CD4-positive, alpha-beta memory T cell (primary cell): ENCODE data around the gene SRD5A1. TPM values are rescaled to one million over a fixed set of nuclear protein-coding genes. Genes with fewer than 3 reads are reported as not detected.

ENCODE experiments used
- CTCF ChIA-PET: fragments of 350-600 bp; sonication (Branson Sonifier 250); formaldehyde crosslinking; loops from one replicate; lab custom pipeline; 2021; ENCODE audit warnings: inconsistent platforms; ENCODE audit not compliant: partially characterized antibody; lab: Charles Lee
- POLR2A ChIA-PET: fragments of 350-600 bp; sonication (Branson Sonifier 250); formaldehyde crosslinking; loops from one replicate; lab custom pipeline; 2021; ENCODE audit not compliant: partially characterized antibody; lab: Charles Lee
- DNase-seq, 5 donors: peaks; one replicate each; pipeline versions ENCODE4 v3.0.0 to v3.0.0-alpha.2; 2020 to 2022; ENCODE audit warnings: mixed read lengths in 1 of 5
- H3K27ac ChIP-seq: one replicate; pipeline ENCODE4 v1.7.0; 2013; ENCODE audit warnings: low read depth, low read length
- H3K27me3 ChIP-seq: 2 replicates; pipeline ENCODE4 v1.7.0; 2013; ENCODE audit warnings: mild to moderate bottlenecking, low read length, moderate library complexity; ENCODE audit not compliant: insufficient read depth
- H3K36me3 ChIP-seq: 2 replicates; pipeline ENCODE4 v1.7.0; 2013; ENCODE audit warnings: mild to moderate bottlenecking, low read length, moderate library complexity; ENCODE audit not compliant: insufficient read depth
- H3K4me1 ChIP-seq: 2 replicates; pipeline ENCODE4 v1.7.0; 2013; ENCODE audit warnings: mild to moderate bottlenecking, low read length, moderate library complexity; ENCODE audit not compliant: insufficient read depth
- H3K4me3 ChIP-seq, 2 donors: one replicate each; pipeline ENCODE4 v1.7.0; 2013; ENCODE audit warnings: low read length in 2 of 2, mild to moderate bottlenecking in 1 of 2
- H3K9me3 ChIP-seq, 2 donors: one replicate each; pipeline ENCODE4 v1.7.0; 2013; ENCODE audit warnings: low read length in 2 of 2, control low read depth in 1 of 2; ENCODE audit not compliant: control insufficient read depth in 1 of 2
- H3K27ac Mint-ChIP-seq, 7 donors: one replicate each; pipeline ENCODE4 v1.8.0; 2020 to 2021; ENCODE audit warnings: mixed read lengths in 7 of 7, mild to moderate bottlenecking in 6 of 7, inconsistent platforms in 3 of 7, moderate library complexity in 3 of 7
- H3K27me3 Mint-ChIP-seq, 2 donors: one replicate each; pipeline ENCODE4 v1.8.0; 2020 to 2021; ENCODE audit warnings: mixed read lengths in 2 of 2
- H3K36me3 Mint-ChIP-seq, 2 donors: one replicate each; pipeline ENCODE4 v1.8.0; 2020 to 2021; ENCODE audit warnings: mixed read lengths in 2 of 2, inconsistent platforms in 1 of 2, mild to moderate bottlenecking in 1 of 2
- H3K4me1 Mint-ChIP-seq, 4 donors: one replicate each; pipeline ENCODE4 v1.8.0; 2020 to 2021; ENCODE audit warnings: mixed read lengths in 4 of 4, mild to moderate bottlenecking in 1 of 4
- H3K4me3 Mint-ChIP-seq, 8 donors: one replicate each; pipeline ENCODE4 v1.8.0; 2020 to 2021; ENCODE audit warnings: mixed read lengths in 8 of 8, mild to moderate bottlenecking in 7 of 8, moderate library complexity in 6 of 8, inconsistent platforms in 3 of 8
- H3K9me3 Mint-ChIP-seq, 8 donors: one replicate each; pipeline ENCODE4 v1.8.0; 2020 to 2021; ENCODE audit warnings: mixed read lengths in 8 of 8, mild to moderate bottlenecking in 5 of 8, inconsistent platforms in 3 of 8, moderate library complexity in 1 of 8
- intact Hi-C: fragments of 100-400 bp; cut with micrococcal nuclease; formaldehyde crosslinking; loops from one replicate; pipeline ENCODE4 v1.15.1; 2023
- polyA plus RNA-seq, 2 donors: library from polyadenylated mRNA; unstranded; fragments of 300-500 nt; fragmentation: Illumina TruSeq; gene quantifications; one replicate each; pipeline ENCODE4 v1.2.3, GENCODE V29; 2021
- total RNA-seq, 2 experiments: library from RNA; stranded (reverse); gene quantifications; one replicate each; pipeline ENCODE4 v1.2.3, GENCODE V29; 2021

Gene SRD5A1
- total and polyA plus RNA-seq, 4 experiments from 2014 or later: 5.4 to 11.2 (median 8.5) TPM

GRCh38 chr5:6604341-6604740 lies 28.9 kb upstream of the SRD5A1 start:
- Mint-ChIP-seq H3K9me3 (peaks cover 0 to 2% (median 0%) of the 10 kb centered on the region in 8 donors), H3K27ac (no peak overlapping the region), H3K36me3 (peaks cover 77 to 90% of the 10 kb centered on the region in 2 donors), H3K4me1 (no peaks in the 10 kb centered on the region), H3K27me3 (no peaks in the 10 kb centered on the region), H3K4me3 (no peak overlapping the region)
- H3K4me3 ChIP-seq: no peak overlapping the region
- ChIA-PET POLR2A (no interaction called here), CTCF (no interaction called here)
- H3K9me3 ChIP-seq: no peaks in the 10 kb centered on the region
- H3K36me3 ChIP-seq: peaks cover 64% of the 10 kb centered on the region
- H3K27me3 ChIP-seq: no peaks in the 10 kb centered on the region
- DNase-seq: no peak
- no peaks in the 10 kb centered on the region for H3K4me1 ChIP-seq
- intact Hi-C loops: no loop called here
- no peak overlapping the region for H3K27ac ChIP-seq

DNA sequence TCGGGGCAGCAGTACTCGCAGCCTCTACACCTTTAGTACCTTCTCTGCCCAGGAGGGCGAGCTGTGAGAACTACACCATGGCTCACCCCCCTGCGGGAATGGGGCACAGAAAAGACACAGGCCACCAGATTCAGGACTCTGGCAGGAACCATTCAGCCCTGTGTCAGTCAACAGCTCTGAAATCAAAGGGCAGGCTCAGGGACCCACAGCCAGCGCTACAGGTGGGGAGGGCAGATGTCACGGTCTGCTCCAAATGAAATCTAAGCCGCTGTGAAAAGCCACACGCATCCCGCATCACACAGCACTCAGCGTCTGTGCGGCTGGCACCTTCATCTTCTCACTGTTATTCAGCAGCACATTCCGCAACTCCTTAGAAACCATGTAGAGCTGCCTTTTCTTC lies 28.3 kb upstream of the SRD5A1 start:
- H3K27ac ChIP-seq: no peak overlapping the region
- Mint-ChIP-seq H3K27ac (no peak overlapping the region), H3K36me3 (peaks cover 77 to 91% of the 10 kb centered on the region in 2 donors), H3K27me3 (no peaks in the 10 kb centered on the region), H3K4me3 (no peak overlapping the region), H3K9me3 (peaks cover 0 to 2% (median 0%) of the 10 kb centered on the region in 8 donors), H3K4me1 (no peaks in the 10 kb centered on the region)
- peaks cover 70% of the 10 kb centered on the region for H3K36me3 ChIP-seq
- H3K4me1 ChIP-seq: no peaks in the 10 kb centered on the region
- intact Hi-C loops: no loop called here
- no peak overlapping the region for H3K4me3 ChIP-seq
- no peak for DNase-seq
- no peaks in the 10 kb centered on the region for H3K27me3 ChIP-seq
- no peaks in the 10 kb centered on the region for H3K9me3 ChIP-seq
- ChIA-PET POLR2A (no interaction called here), CTCF (no interaction called here)

DNA sequence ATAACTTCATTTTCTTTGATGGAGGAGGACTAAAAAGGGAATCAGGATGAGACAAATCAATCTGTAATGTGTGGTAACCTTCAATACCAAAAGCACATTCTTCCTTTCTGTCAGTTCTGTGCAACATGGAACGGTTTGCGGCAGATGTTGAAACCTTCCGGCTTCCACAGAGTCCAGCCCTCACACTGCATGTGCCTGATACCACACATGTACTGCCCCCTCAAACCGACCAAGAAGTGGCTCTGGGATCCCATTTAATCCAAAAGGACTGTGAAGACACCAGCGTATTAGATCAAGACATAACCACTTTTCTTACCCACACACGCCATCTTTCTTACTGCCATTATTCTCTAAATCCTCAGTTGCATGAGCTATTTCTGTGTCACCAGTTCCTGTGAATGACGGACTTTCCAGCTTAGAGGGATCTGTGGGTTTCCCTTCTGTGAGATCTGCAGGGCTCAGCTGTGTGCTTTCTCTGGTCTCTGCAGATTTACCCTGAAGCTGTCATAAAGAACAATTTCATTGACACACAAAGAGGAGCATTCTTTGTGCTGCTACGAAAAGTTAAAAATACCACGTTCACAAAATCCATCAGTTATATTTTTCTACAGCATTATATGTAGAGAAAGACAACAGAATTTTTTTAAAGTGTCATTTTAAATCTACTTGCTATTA lies 26.2 kb upstream of the SRD5A1 start:
- Histone ChIP-seq H3K36me3 (peaks cover 80% of the 10 kb centered on the region), H3K27ac (no peak overlapping the region), H3K9me3 (no peaks in the 10 kb centered on the region), H3K27me3 (no peaks in the 10 kb centered on the region), H3K4me3 (no peak overlapping the region), H3K4me1 (no peaks in the 10 kb centered on the region)
- ChIA-PET CTCF (no interaction called here), POLR2A (no interaction called here)
- Mint-ChIP-seq H3K4me1 (no peaks in the 10 kb centered on the region), H3K36me3 (peaks cover 68 to 85% of the 10 kb centered on the region in 2 donors), H3K27ac (no peak overlapping the region), H3K27me3 (no peaks in the 10 kb centered on the region), H3K9me3 (peaks cover 0 to 2% (median 0%) of the 10 kb centered on the region in 8 donors), H3K4me3 (no peak overlapping the region)
- intact Hi-C loops: no loop called here
- no peak for DNase-seq

GRCh38 chr5:6607559-6607936 lies 25.7 kb upstream of the SRD5A1 start:
- H3K27ac Mint-ChIP-seq: peak overlapping the region in 1 of 7 donors; percentile 6
- no peaks in the 10 kb centered on the region for H3K27me3 Mint-ChIP-seq
- CTCF ChIA-PET: no interaction called here
- H3K4me3 Mint-ChIP-seq: no peak overlapping the region
- Histone ChIP-seq H3K36me3 (peaks cover 80% of the 10 kb centered on the region), H3K27ac (no peak overlapping the region), H3K27me3 (no peaks in the 10 kb centered on the region), H3K4me1 (no peaks in the 10 kb centered on the region), H3K9me3 (no peaks in the 10 kb centered on the region), H3K4me3 (no peak overlapping the region)
- no peaks in the 10 kb centered on the region for H3K4me1 Mint-ChIP-seq
- DNase-seq: no peak
- H3K9me3 Mint-ChIP-seq: peaks cover 0 to 2% (median 0%) of the 10 kb centered on the region in 8 donors
- POLR2A ChIA-PET: no interaction called here
- H3K36me3 Mint-ChIP-seq: peaks cover 68 to 85% of the 10 kb centered on the region in 2 donors
- intact Hi-C loops: no loop called here

- no peak overlapping the region for H3K27ac Mint-ChIP-seq
- H3K9me3 ChIP-seq: no peaks in the 10 kb centered on the region
- peaks cover 77% of the 10 kb centered on the region for H3K36me3 ChIP-seq
- no peaks in the 10 kb centered on the region for H3K27me3 ChIP-seq
- no peak overlapping the region for H3K4me3 Mint-ChIP-seq
- DNase-seq: no peak
- no peak overlapping the region for H3K27ac ChIP-seq
- ChIA-PET POLR2A (no interaction called here), CTCF (no interaction called here)
- H3K9me3 Mint-ChIP-seq: peaks cover 0 to 2% (median 0%) of the 10 kb centered on the region in 8 donors
- H3K27me3 Mint-ChIP-seq: no peaks in the 10 kb centered on the region
- H3K4me1 Mint-ChIP-seq: peaks cover 0 to 2% (median 0%) of the 10 kb centered on the region in 4 donors
- no peaks in the 10 kb centered on the region for H3K4me1 ChIP-seq
- H3K4me3 ChIP-seq: no peak overlapping the region
- intact Hi-C loops: no loop called here
- peaks cover 67 to 85% of the 10 kb centered on the region in 2 donors for H3K36me3 Mint-ChIP-seq
Observed at GRCh38 chr5:6608016-6608415, 25.2 kb upstream of the SRD5A1 start.

- no peaks in the 10 kb centered on the region for H3K9me3 ChIP-seq
- no peaks in the 10 kb centered on the region for H3K27me3 ChIP-seq
- Mint-ChIP-seq H3K36me3 (peaks cover 83 to 89% of the 10 kb centered on the region in 2 donors), H3K4me1 (peaks cover 10 to 28% (median 17%) of the 10 kb centered on the region in 4 donors), H3K27me3 (no peaks in the 10 kb centered on the region), H3K4me3 (no peak overlapping the region), H3K9me3 (no peaks in the 10 kb centered on the region), H3K27ac (peak overlapping the region in 1 of 7 donors; percentile 7)
- DNase-seq: no peak
- CTCF ChIA-PET: no interaction called here
- H3K36me3 ChIP-seq: peaks cover 85% of the 10 kb centered on the region
- H3K4me1 ChIP-seq: no peaks in the 10 kb centered on the region
- no peak overlapping the region for H3K4me3 ChIP-seq
- H3K27ac ChIP-seq: no peak overlapping the region
- intact Hi-C loops: no loop called here
- POLR2A ChIA-PET: no interaction called here
Observed at GRCh38 chr5:6611334-6612256, 21.6 kb upstream of the SRD5A1 start.
